ENCODE measurements around the gene LMTK2.

Gene LMTK2

GRCh38 chr7:98230746-98231471 is 124.2 kb downstream of the LMTK2 start:
- H3K36me3 ChIP-seq: peaks cover 89% of the 10 kb centered on the region
- H3K27me3 ChIP-seq: no peaks in the 10 kb centered on the region
- no peaks in the 10 kb centered on the region for H3K4me1 ChIP-seq (ENCODE audit: control insufficient read depth in 1 of 2, insufficient read depth in 1 of 2, low read depth in 1 of 2, low read length in 1 of 2)
- H3K4me3 ChIP-seq (ENCODE audit: low read depth in 1 of 2, low read length in 1 of 2): no peak overlapping the region
- TF ChIP-seq, protein P1, sequence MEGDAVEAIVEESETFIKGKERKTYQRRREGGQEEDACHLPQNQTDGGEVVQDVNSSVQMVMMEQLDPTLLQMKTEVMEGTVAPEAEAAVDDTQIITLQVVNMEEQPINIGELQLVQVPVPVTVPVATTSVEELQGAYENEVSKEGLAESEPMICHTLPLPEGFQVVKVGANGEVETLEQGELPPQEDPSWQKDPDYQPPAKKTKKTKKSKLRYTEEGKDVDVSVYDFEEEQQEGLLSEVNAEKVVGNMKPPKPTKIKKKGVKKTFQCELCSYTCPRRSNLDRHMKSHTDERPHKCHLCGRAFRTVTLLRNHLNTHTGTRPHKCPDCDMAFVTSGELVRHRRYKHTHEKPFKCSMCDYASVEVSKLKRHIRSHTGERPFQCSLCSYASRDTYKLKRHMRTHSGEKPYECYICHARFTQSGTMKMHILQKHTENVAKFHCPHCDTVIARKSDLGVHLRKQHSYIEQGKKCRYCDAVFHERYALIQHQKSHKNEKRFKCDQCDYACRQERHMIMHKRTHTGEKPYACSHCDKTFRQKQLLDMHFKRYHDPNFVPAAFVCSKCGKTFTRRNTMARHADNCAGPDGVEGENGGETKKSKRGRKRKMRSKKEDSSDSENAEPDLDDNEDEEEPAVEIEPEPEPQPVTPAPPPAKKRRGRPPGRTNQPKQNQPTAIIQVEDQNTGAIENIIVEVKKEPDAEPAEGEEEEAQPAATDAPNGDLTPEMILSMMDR (IDR thresholded peaks at IDR 0.05): no peak
- no peaks in the 10 kb centered on the region for H3K9me3 ChIP-seq
- H3K27ac ChIP-seq: no peak overlapping the region

GRCh38 chr7:98231493-98232262 is 125.0 kb downstream of the LMTK2 start:
- Histone ChIP-seq H3K27me3 (no peaks in the 10 kb centered on the region), H3K4me3 (ENCODE audit: low read depth in 1 of 2, low read length in 1 of 2) (no peak overlapping the region), H3K9me3 (no peaks in the 10 kb centered on the region), H3K36me3 (peaks cover 89% of the 10 kb centered on the region), H3K4me1 (ENCODE audit: control insufficient read depth in 1 of 2, insufficient read depth in 1 of 2, low read depth in 1 of 2, low read length in 1 of 2) (no peaks in the 10 kb centered on the region), H3K27ac (no peak overlapping the region)
- TF ChIP-seq, protein P1 (IDR thresholded peaks at IDR 0.05): no peak

DNA sequence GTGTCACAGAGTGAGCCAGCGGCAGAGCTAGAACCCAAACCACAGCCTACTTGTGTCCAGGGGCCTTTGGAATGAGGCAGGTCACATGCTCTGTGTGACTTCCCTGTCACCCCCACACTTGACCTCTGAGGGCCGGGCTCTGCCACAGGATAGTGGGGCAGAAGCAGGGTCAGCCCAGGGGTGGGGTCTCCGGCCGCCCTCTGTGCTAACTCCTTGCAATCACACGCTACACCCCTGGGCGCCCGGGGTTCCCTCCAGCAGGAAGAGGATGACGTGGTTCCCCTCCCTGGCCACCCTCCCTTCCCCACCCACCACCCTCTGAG is 125.6 kb downstream of the LMTK2 start:
- TF ChIP-seq, protein P1 (IDR thresholded peaks at IDR 0.05): no peak
- Histone ChIP-seq H3K36me3 (peaks cover 90% of the 10 kb centered on the region), H3K9me3 (no peaks in the 10 kb centered on the region), H3K4me3 (ENCODE audit: low read depth in 1 of 2, low read length in 1 of 2) (no peak overlapping the region), H3K27ac (no peak overlapping the region), H3K27me3 (no peaks in the 10 kb centered on the region), H3K4me1 (ENCODE audit: control insufficient read depth in 1 of 2, insufficient read depth in 1 of 2, low read depth in 1 of 2, low read length in 1 of 2) (no peaks in the 10 kb centered on the region)

GRCh38 chr7:98232799-98233198 is 126.1 kb downstream of the LMTK2 start:
- Histone ChIP-seq H3K27ac (no peak overlapping the region), H3K36me3 (peaks cover 90% of the 10 kb centered on the region)
- TF ChIP-seq, protein P1 (IDR thresholded peaks at IDR 0.05): no peak

DNA sequence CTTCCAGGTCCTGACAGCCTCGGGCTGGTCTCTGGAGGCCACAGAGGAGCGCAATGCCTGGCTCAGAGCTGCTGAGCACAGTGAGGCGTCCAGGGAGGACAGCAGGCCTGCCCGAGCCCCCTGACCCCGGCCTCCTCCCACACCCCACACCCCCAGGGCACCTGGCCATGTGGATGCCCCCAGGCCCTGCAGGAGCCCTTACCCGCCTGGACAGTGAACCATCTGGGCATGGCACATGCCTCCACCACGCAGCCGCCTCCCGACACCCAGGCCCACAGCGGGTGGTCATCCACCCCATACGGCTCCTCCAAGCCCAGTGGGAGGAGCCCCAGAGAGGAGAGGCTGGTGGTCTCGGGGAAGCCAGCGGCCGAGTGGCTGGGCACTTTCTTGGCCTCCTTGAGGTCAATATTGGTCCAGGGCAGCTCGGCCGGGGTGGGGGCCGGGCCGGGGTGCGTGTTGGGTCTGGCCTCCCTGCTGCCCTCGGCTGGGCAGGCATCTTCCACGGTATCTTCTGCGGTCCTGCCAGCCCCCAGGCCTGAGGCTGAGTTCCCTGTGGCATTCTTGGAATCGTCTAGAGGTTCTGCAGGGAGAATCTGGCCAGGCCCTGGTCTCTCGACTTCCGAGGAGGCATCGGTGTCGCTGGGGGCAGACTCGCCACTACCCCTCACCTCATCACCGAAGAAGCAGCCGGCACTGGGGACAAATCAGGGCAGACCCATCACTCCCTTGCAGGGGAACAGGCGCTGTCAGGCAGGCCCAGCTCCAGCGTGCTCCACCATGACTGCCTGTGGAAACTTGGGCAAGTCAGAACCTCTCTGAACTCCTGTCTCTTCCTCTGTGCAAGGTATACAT is 126.8 kb downstream of the LMTK2 start:
- TF ChIP-seq, protein P1 (IDR thresholded peaks at IDR 0.05): no peak
- Histone ChIP-seq H3K27ac (no peak overlapping the region), H3K4me3 (ENCODE audit: low read depth in 1 of 2, low read length in 1 of 2) (no peak overlapping the region), H3K4me1 (ENCODE audit: control insufficient read depth in 1 of 2, insufficient read depth in 1 of 2, low read depth in 1 of 2, low read length in 1 of 2) (no peaks in the 10 kb centered on the region), H3K9me3 (no peaks in the 10 kb centered on the region), H3K36me3 (peaks cover 90% of the 10 kb centered on the region), H3K27me3 (no peaks in the 10 kb centered on the region)

More at GRCh38 chr7:98232799-98233198, 126.1 kb downstream of the LMTK2 start:
- Histone ChIP-seq H3K4me3 (ENCODE audit: low read depth in 1 of 2, low read length in 1 of 2) (no peak overlapping the region), H3K9me3 (no peaks in the 10 kb centered on the region), H3K27me3 (no peaks in the 10 kb centered on the region), H3K4me1 (ENCODE audit: control insufficient read depth in 1 of 2, insufficient read depth in 1 of 2, low read depth in 1 of 2, low read length in 1 of 2) (no peaks in the 10 kb centered on the region)
